Ectodermal cell (in vitro differentiated cells): ENCODE results near the gene SLC6A8.
"Not testable (repeated sequence)": the region's sequence is repeated elsewhere in the genome, so short reads cannot be mapped to it uniquely, and the experiment has no call there.

Source experiments
- H3K27ac ChIP-seq: 2 replicates; pipeline ENCODE4 v1.7.0; 2013; ENCODE audit warnings: mild to moderate bottlenecking, low read depth, low read length; ENCODE audit not compliant: insufficient read depth, poor library complexity, severe bottlenecking
- H3K27me3 ChIP-seq: 2 replicates; pipeline ENCODE4 v1.7.0; 2013; ENCODE audit warnings: mild to moderate bottlenecking, low read length; ENCODE audit not compliant: insufficient read depth, control insufficient read depth, poor library complexity, severe bottlenecking
- H3K36me3 ChIP-seq: one replicate; pipeline ENCODE4 v1.7.0; 2013; ENCODE audit warnings: low read length; ENCODE audit not compliant: control insufficient read depth, insufficient read depth
- H3K4me1 ChIP-seq: one replicate; pipeline ENCODE4 v1.7.0; 2013; ENCODE audit warnings: low read length; ENCODE audit not compliant: control insufficient read depth, insufficient read depth
- H3K4me3 ChIP-seq: 2 replicates; pipeline ENCODE4 v1.7.0; 2013; ENCODE audit warnings: low read depth, low read length, control low read depth; ENCODE audit not compliant: insufficient read depth
- H3K9me3 ChIP-seq: 2 replicates; pipeline ENCODE4 v1.7.0; 2013; ENCODE audit warnings: mild to moderate bottlenecking, low read length, moderate library complexity; ENCODE audit not compliant: control insufficient read depth
- WGBS, 2 experiments: methylation state at CpG; one replicate each; pipeline ENCODE4 v1.1.7; 2013; ENCODE audit warnings: missing lambda C conversion rate in 2 of 2; 5-methylcytosine and 5-hydroxymethylcytosine counted together

Gene SLC6A8

GRCh38 chrX:153688506-153688905, 780 bp downstream of the SLC6A8 start:
- Histone ChIP-seq H3K4me1 (peaks cover 7% of the 10 kb centered on the region), H3K27ac (no peak overlapping the region), H3K27me3 (no peaks in the 10 kb centered on the region), H3K9me3 (no peaks in the 10 kb centered on the region), H3K4me3 (peak overlapping the region; percentile 47), H3K36me3 (no peaks in the 10 kb centered on the region)
- WGBS, 2 experiments = 0 to 1% methylated on average over 57 of the region's 57 CpGs

GRCh38 chrX:153688911-153689590, 1.3 kb downstream of the SLC6A8 start:
- Histone ChIP-seq H3K4me3 (peak overlapping the region; percentile 47), H3K36me3 (no peaks in the 10 kb centered on the region), H3K9me3 (no peaks in the 10 kb centered on the region), H3K27ac (no peak overlapping the region), H3K27me3 (no peaks in the 10 kb centered on the region), H3K4me1 (peaks cover 7% of the 10 kb centered on the region)
- 2 to 4% methylated on average over 47 to 49 of the region's 53 CpGs for WGBS, 2 experiments

- WGBS, 2 experiments = 68 to 73% methylated on average over 19 of the region's 19 CpGs
- Histone ChIP-seq H3K36me3 (no peaks in the 10 kb centered on the region), H3K4me3 (peak overlapping the region; percentile 47), H3K27ac (no peak overlapping the region), H3K27me3 (no peaks in the 10 kb centered on the region), H3K4me1 (peaks cover 7% of the 10 kb centered on the region), H3K9me3 (no peaks in the 10 kb centered on the region)
These were observed 2.1 kb downstream of the SLC6A8 start for GRCh38 chrX:153689654-153690465.

GRCh38 chrX:153690466-153690865, 2.7 kb downstream of the SLC6A8 start:
- no peaks in the 10 kb centered on the region for H3K36me3 ChIP-seq
- no peaks in the 10 kb centered on the region for H3K27me3 ChIP-seq
- H3K27ac ChIP-seq = no peak overlapping the region
- H3K4me3 ChIP-seq = peak overlapping the region; percentile 47
- H3K9me3 ChIP-seq = no peaks in the 10 kb centered on the region
- peaks cover 7% of the 10 kb centered on the region for H3K4me1 ChIP-seq
- WGBS, 2 experiments = 91 to 95% methylated on average over 13 to 14 of the region's 14 CpGs

GRCh38 chrX:153691032-153691827, 3.5 kb downstream of the SLC6A8 start:
- H3K9me3 ChIP-seq, H3K27me3 ChIP-seq, H3K4me1 ChIP-seq, H3K36me3 ChIP-seq, H3K27ac ChIP-seq: not testable (repeated sequence)
- H3K4me3 ChIP-seq = peak overlapping the region; percentile 47
- 89 to 91% methylated on average over 21 of the region's 21 CpGs for WGBS, 2 experiments

GRCh38 chrX:153692003-153692402, 4.3 kb downstream of the SLC6A8 start:
- WGBS, 2 experiments = 95% methylated on average over 4 of the region's 4 CpGs
- H3K4me1 ChIP-seq = no peaks in the 10 kb centered on the region
- no peak overlapping the region for H3K4me3 ChIP-seq
- no peak overlapping the region for H3K27ac ChIP-seq
- no peaks in the 10 kb centered on the region for H3K9me3 ChIP-seq
- no peaks in the 10 kb centered on the region for H3K36me3 ChIP-seq
- no peaks in the 10 kb centered on the region for H3K27me3 ChIP-seq

- 92% methylated on average over 24 of the region's 24 CpGs for WGBS, 2 experiments
- Histone ChIP-seq H3K27me3 (no peaks in the 10 kb centered on the region), H3K4me1 (no peaks in the 10 kb centered on the region), H3K9me3 (no peaks in the 10 kb centered on the region), H3K36me3 (no peaks in the 10 kb centered on the region), H3K4me3 (no peak overlapping the region), H3K27ac (no peak overlapping the region)
These were observed 5.0 kb downstream of the SLC6A8 start for GRCh38 chrX:153692611-153693156.

- Histone ChIP-seq H3K4me3 (no peak overlapping the region), H3K4me1 (no peaks in the 10 kb centered on the region), H3K27ac (no peak overlapping the region), H3K27me3 (no peaks in the 10 kb centered on the region), H3K9me3 (no peaks in the 10 kb centered on the region), H3K36me3 (no peaks in the 10 kb centered on the region)
- WGBS, 2 experiments = 93 to 96% methylated on average over 31 of the region's 31 CpGs
These were observed 5.7 kb downstream of the SLC6A8 start for GRCh38 chrX:153693216-153694086.

- not testable (repeated sequence) for H3K9me3 ChIP-seq, H3K4me3 ChIP-seq, H3K27me3 ChIP-seq, H3K4me1 ChIP-seq, H3K27ac ChIP-seq, H3K36me3 ChIP-seq
- 91 to 95% methylated on average over 15 to 16 of the region's 16 CpGs for WGBS, 2 experiments
These were observed 6.5 kb downstream of the SLC6A8 start for GRCh38 chrX:153694256-153694655.
